ENCODE results near the gene DNASE1L3. TPM values are rescaled to one million over a fixed set of nuclear protein-coding genes. Genes with fewer than 3 reads are reported as not detected.

DNASE1L3 gene
- total and polyA plus RNA-seq, 7 experiments from 2014 or later, result 0.66 to 2.6 TPM; not detected in 5

GRCh38 chr3:58175187-58175436 lies 35.7 kb downstream of the DNASE1L3 start:
- no peak for DNase-seq
- Mint-ChIP-seq H3K4me3 (no peak overlapping the region), H3K27me3 (peaks cover 0 to 3% (median 0%) of the 10 kb centered on the region in 5 donors), H3K36me3 (peaks cover 0 to 13% (median 4%) of the 10 kb centered on the region in 5 donors), H3K4me1 (peaks cover 4 to 17% (median 12%) of the 10 kb centered on the region in 7 donors), H3K27ac (no peak overlapping the region), H3K9me3 (peaks cover 0 to 1% (median 0%) of the 10 kb centered on the region in 11 donors)
- Histone ChIP-seq H3K9me3 (ENCODE audit: control insufficient read depth in 2 of 3, low read length in 3 of 3) (no peaks in the 10 kb centered on the region), H3K27ac (ENCODE audit: low read depth, low read length) (no peak overlapping the region), H3K27me3 (ENCODE audit: control insufficient read depth in 2 of 2, insufficient read depth in 2 of 2, low read length in 2 of 2) (no peaks in the 10 kb centered on the region), H3K4me1 (ENCODE audit: control insufficient read depth in 2 of 2, insufficient read depth in 2 of 2, low read length in 2 of 2) (peaks cover 6 to 8% of the 10 kb centered on the region in 2 donors), H3K4me3 (ENCODE audit: low read length) (no peak overlapping the region), H3K36me3 (ENCODE audit: control insufficient read depth in 2 of 3, insufficient read depth in 3 of 3, low read length in 3 of 3) (peaks cover 0 to 12% (median 0%) of the 10 kb centered on the region in 3 experiments)
- intact Hi-C loops (cut with micrococcal nuclease), result loop anchor here (5.0 kb wide), 4 partner anchors 42 to 242 kb away; partner anchors contain the start of gene ABHD6 (in 1 of the 2)
- CTCF ChIA-PET, result interaction anchor here (4.0 kb wide), 1 partner anchor 168 kb away, joined by 22 read pairs; the partner anchor contains the start of gene FLNB
- no peak for ATAC-seq
- POLR2A ChIA-PET, result interaction anchor here (0.6 kb wide), 1 partner anchor 103 kb away, joined by 4 read pairs; no protein-coding TSS in a partner anchor

- H3K36me3 Mint-ChIP-seq, result peaks cover 0 to 23% (median 4%) of the 10 kb centered on the region in 5 donors
- Histone ChIP-seq H3K4me1 (ENCODE audit: control insufficient read depth in 2 of 2, insufficient read depth in 2 of 2, low read length in 2 of 2) (peaks cover 6 to 8% of the 10 kb centered on the region in 2 donors), H3K27ac (ENCODE audit: low read depth, low read length) (no peak overlapping the region), H3K27me3 (ENCODE audit: control insufficient read depth in 2 of 2, insufficient read depth in 2 of 2, low read length in 2 of 2) (no peaks in the 10 kb centered on the region), H3K9me3 (ENCODE audit: control insufficient read depth in 2 of 3, low read length in 3 of 3) (no peaks in the 10 kb centered on the region), H3K36me3 (ENCODE audit: control insufficient read depth in 2 of 3, insufficient read depth in 3 of 3, low read length in 3 of 3) (peaks cover 0 to 22% (median 0%) of the 10 kb centered on the region in 3 experiments), H3K4me3 (ENCODE audit: low read length) (no peak overlapping the region)
- H3K27ac Mint-ChIP-seq, result no peak overlapping the region
- POLR2A ChIA-PET, result interaction anchor here (1.1 kb wide), 1 partner anchor 165 kb away, joined by 3 read pairs; no protein-coding TSS in a partner anchor
- H3K9me3 Mint-ChIP-seq, result peaks cover 0 to 3% (median 0%) of the 10 kb centered on the region in 11 donors
- peaks cover 0 to 3% (median 0%) of the 10 kb centered on the region in 5 donors for H3K27me3 Mint-ChIP-seq
- peaks cover 4 to 15% (median 10%) of the 10 kb centered on the region in 7 donors for H3K4me1 Mint-ChIP-seq
- no peak for ATAC-seq
- H3K4me3 Mint-ChIP-seq, result no peak overlapping the region
- CTCF ChIA-PET, result interaction anchor here (4.0 kb wide), 1 partner anchor 167 kb away, joined by 22 read pairs; the partner anchor contains the start of gene FLNB
- DNase-seq, result peak in 7 of 9 donors; percentile 30 to 63 (median 44)
- intact Hi-C loops (cut with micrococcal nuclease), result loop anchor here (1.0 to 5.0 kb wide), 2 partner anchors 166 to 212 kb away; partner anchors contain the start of gene FLNB (in 2 of the 2)
These were observed 36.9 kb downstream of the DNASE1L3 start for GRCh38 chr3:58173669-58174398.

GRCh38 chr3:58173029-58173668 lies 37.6 kb downstream of the DNASE1L3 start:
- no peaks in the 10 kb centered on the region for H3K9me3 ChIP-seq (ENCODE audit: control insufficient read depth in 2 of 3, low read length in 3 of 3)
- DNase-seq (no peak), ATAC-seq (no peak)
- H3K4me3 ChIP-seq (ENCODE audit: low read length), result no peak overlapping the region
- Mint-ChIP-seq H3K27ac (peak overlapping the region in 1 of 9 donors; percentile 46), H3K36me3 (peaks cover 0 to 29% (median 9%) of the 10 kb centered on the region in 5 donors), H3K9me3 (peaks cover 0 to 3% (median 0%) of the 10 kb centered on the region in 11 donors), H3K4me3 (no peak overlapping the region), H3K27me3 (peaks cover 0 to 3% (median 0%) of the 10 kb centered on the region in 5 donors), H3K4me1 (peaks cover under 1 to 9% (median 5%) of the 10 kb centered on the region in 7 donors)
- no peak overlapping the region for H3K27ac ChIP-seq (ENCODE audit: low read depth, low read length)
- H3K36me3 ChIP-seq (ENCODE audit: control insufficient read depth in 2 of 3, insufficient read depth in 3 of 3, low read length in 3 of 3), result peaks cover 0 to 29% (median 0%) of the 10 kb centered on the region in 3 experiments
- CTCF ChIA-PET, result interaction anchor here (1.0 to 4.0 kb wide), 2 partner anchors 164 to 166 kb away, joined by 3 to 22 read pairs; partner anchors contain the start of gene FLNB
- no peaks in the 10 kb centered on the region for H3K27me3 ChIP-seq (ENCODE audit: control insufficient read depth in 2 of 2, insufficient read depth in 2 of 2, low read length in 2 of 2)
- POLR2A ChIA-PET, result interaction anchor here (1.1 kb wide), 1 partner anchor 164 kb away, joined by 3 read pairs; no protein-coding TSS in a partner anchor
- intact Hi-C loops (cut with micrococcal nuclease), result loop anchor here (1.0 to 5.0 kb wide), 2 partner anchors 165 to 211 kb away; partner anchors contain the start of gene FLNB (in 1 of the 2)
- peaks cover 3 to 6% of the 10 kb centered on the region in 2 donors for H3K4me1 ChIP-seq (ENCODE audit: control insufficient read depth in 2 of 2, insufficient read depth in 2 of 2, low read length in 2 of 2)

GRCh38 chr3:58171126-58171525 lies 39.6 kb downstream of the DNASE1L3 start:
- Mint-ChIP-seq H3K4me3 (no peak overlapping the region), H3K27me3 (peaks cover 0 to 3% (median 0%) of the 10 kb centered on the region in 5 donors), H3K4me1 (peaks cover 0 to 5% (median 2%) of the 10 kb centered on the region in 7 donors), H3K9me3 (peaks cover 0 to 3% (median 0%) of the 10 kb centered on the region in 11 donors), H3K27ac (peak overlapping the region in 4 of 9 donors; percentile 12 to 57 (median 32)), H3K36me3 (peaks cover 0 to 30% (median 9%) of the 10 kb centered on the region in 5 donors)
- ChIA-PET CTCF (interaction anchor here (0.8 kb wide), 1 partner anchor 162 kb away, joined by 4 read pairs; no protein-coding TSS in a partner anchor), POLR2A (no interaction called here)
- intact Hi-C loops (cut with micrococcal nuclease), result loop anchor here in 1 of 2 donors (5.0 kb wide), 1 partner anchor 209 kb away; no protein-coding TSS in a partner anchor
- H3K27ac ChIP-seq (ENCODE audit: low read depth, low read length), result no peak overlapping the region
- DNase-seq (no peak), ATAC-seq (no peak)
- H3K4me3 ChIP-seq (ENCODE audit: low read length), result no peak overlapping the region
- no peaks in the 10 kb centered on the region for H3K4me1 ChIP-seq (ENCODE audit: control insufficient read depth in 2 of 2, insufficient read depth in 2 of 2, low read length in 2 of 2)
- H3K36me3 ChIP-seq (ENCODE audit: control insufficient read depth in 2 of 3, insufficient read depth in 3 of 3, low read length in 3 of 3), result peaks cover 0 to 34% (median 0%) of the 10 kb centered on the region in 3 experiments
- H3K27me3 ChIP-seq (ENCODE audit: control insufficient read depth in 2 of 2, insufficient read depth in 2 of 2, low read length in 2 of 2), result no peaks in the 10 kb centered on the region
- H3K9me3 ChIP-seq (ENCODE audit: control insufficient read depth in 2 of 3, low read length in 3 of 3), result no peaks in the 10 kb centered on the region

GRCh38 chr3:58170376-58170775 lies 40.4 kb downstream of the DNASE1L3 start:
- no peak for ATAC-seq
- H3K4me3 Mint-ChIP-seq, result no peak overlapping the region

GRCh38 chr3:58169371-58169770 lies 41.4 kb downstream of the DNASE1L3 start:
- H3K4me3 ChIP-seq (ENCODE audit: low read length), result no peak overlapping the region
- H3K9me3 ChIP-seq (ENCODE audit: control insufficient read depth in 2 of 3, low read length in 3 of 3), result no peaks in the 10 kb centered on the region
- H3K4me3 Mint-ChIP-seq, result no peak overlapping the region
- CTCF ChIA-PET, result no interaction called here
- H3K27ac Mint-ChIP-seq, result no peak overlapping the region
- peaks cover 0 to 47% (median 0%) of the 10 kb centered on the region in 3 experiments for H3K36me3 ChIP-seq (ENCODE audit: control insufficient read depth in 2 of 3, insufficient read depth in 3 of 3, low read length in 3 of 3)
- H3K4me1 Mint-ChIP-seq, result peaks cover 0 to 4% (median 0%) of the 10 kb centered on the region in 7 donors
- H3K27me3 Mint-ChIP-seq, result no peaks in the 10 kb centered on the region
- no peaks in the 10 kb centered on the region for H3K27me3 ChIP-seq (ENCODE audit: control insufficient read depth in 2 of 2, insufficient read depth in 2 of 2, low read length in 2 of 2)
- no peak for ATAC-seq
- DNase-seq, result no peak
- intact Hi-C loops (cut with micrococcal nuclease), result no loop called here
- H3K9me3 Mint-ChIP-seq, result peaks cover 0 to 3% (median 0%) of the 10 kb centered on the region in 11 donors
- no peaks in the 10 kb centered on the region for H3K4me1 ChIP-seq (ENCODE audit: control insufficient read depth in 2 of 2, insufficient read depth in 2 of 2, low read length in 2 of 2)
- POLR2A ChIA-PET, result no interaction called here
- no peak overlapping the region for H3K27ac ChIP-seq (ENCODE audit: low read depth, low read length)
- peaks cover 0 to 38% (median 9%) of the 10 kb centered on the region in 5 donors for H3K36me3 Mint-ChIP-seq

More at GRCh38 chr3:58170376-58170775, 40.4 kb downstream of the DNASE1L3 start:
- peaks cover 0 to 4% (median under 1%) of the 10 kb centered on the region in 7 donors for H3K4me1 Mint-ChIP-seq
- no peaks in the 10 kb centered on the region for H3K9me3 ChIP-seq (ENCODE audit: control insufficient read depth in 2 of 3, low read length in 3 of 3)
- no peaks in the 10 kb centered on the region for H3K4me1 ChIP-seq (ENCODE audit: control insufficient read depth in 2 of 2, insufficient read depth in 2 of 2, low read length in 2 of 2)
- no peak overlapping the region for H3K4me3 ChIP-seq (ENCODE audit: low read length)
- H3K27me3 ChIP-seq (ENCODE audit: control insufficient read depth in 2 of 2, insufficient read depth in 2 of 2, low read length in 2 of 2), result no peaks in the 10 kb centered on the region
- peaks cover 0 to 37% (median 0%) of the 10 kb centered on the region in 3 experiments for H3K36me3 ChIP-seq (ENCODE audit: control insufficient read depth in 2 of 3, insufficient read depth in 3 of 3, low read length in 3 of 3)
- H3K9me3 Mint-ChIP-seq, result peaks cover 0 to 3% (median 0%) of the 10 kb centered on the region in 11 donors
- H3K27ac Mint-ChIP-seq, result peak overlapping the region in 1 of 9 donors; percentile 33
- no peak for DNase-seq
- no peak overlapping the region for H3K27ac ChIP-seq (ENCODE audit: low read depth, low read length)
- H3K36me3 Mint-ChIP-seq, result peaks cover 0 to 37% (median 9%) of the 10 kb centered on the region in 5 donors
- intact Hi-C loops (cut with micrococcal nuclease), result loop anchor here in 1 of 2 donors (5.0 kb wide), 1 partner anchor 208 kb away; no protein-coding TSS in a partner anchor
- no peaks in the 10 kb centered on the region for H3K27me3 Mint-ChIP-seq
- POLR2A ChIA-PET, result no interaction called here
- CTCF ChIA-PET, result no interaction called here
